HG03280 (cell line): ENCODE results near the gene POLN.
"Not testable (repeated sequence)": the region's sequence is repeated elsewhere in the genome, so short reads cannot be mapped to it uniquely, and the experiment has no call there.

Experiments used
- ATAC-seq: cut with Tn5 transposase; IDR thresholded peaks from one replicate; pipeline ENCODE4 v1.9.1; 2021; ENCODE audit warnings: mild to moderate bottlenecking, moderate library complexity; ENCODE audit not compliant: unreplicated experiment

The POLN gene

DNA sequence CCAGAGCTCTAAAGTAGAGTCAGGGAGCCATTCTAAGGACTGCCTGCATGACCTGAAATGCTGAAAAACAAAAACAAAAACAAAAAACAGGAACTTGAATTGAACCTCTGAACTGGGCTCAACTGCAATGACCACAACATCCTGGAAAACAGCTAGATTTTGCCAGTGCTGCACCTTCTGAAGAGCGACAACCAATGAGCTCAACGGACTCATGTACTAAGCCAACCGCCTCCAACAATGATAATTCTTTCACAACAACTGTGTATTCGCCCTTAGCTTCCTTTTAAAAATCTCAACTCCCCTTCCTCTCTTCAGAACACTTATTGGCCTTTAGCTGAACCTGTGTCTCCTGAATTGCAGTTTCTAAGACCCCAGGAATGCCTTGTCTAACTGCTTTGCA is 69.8 kb downstream of the POLN start:
- ATAC-seq, result no peak

DNA sequence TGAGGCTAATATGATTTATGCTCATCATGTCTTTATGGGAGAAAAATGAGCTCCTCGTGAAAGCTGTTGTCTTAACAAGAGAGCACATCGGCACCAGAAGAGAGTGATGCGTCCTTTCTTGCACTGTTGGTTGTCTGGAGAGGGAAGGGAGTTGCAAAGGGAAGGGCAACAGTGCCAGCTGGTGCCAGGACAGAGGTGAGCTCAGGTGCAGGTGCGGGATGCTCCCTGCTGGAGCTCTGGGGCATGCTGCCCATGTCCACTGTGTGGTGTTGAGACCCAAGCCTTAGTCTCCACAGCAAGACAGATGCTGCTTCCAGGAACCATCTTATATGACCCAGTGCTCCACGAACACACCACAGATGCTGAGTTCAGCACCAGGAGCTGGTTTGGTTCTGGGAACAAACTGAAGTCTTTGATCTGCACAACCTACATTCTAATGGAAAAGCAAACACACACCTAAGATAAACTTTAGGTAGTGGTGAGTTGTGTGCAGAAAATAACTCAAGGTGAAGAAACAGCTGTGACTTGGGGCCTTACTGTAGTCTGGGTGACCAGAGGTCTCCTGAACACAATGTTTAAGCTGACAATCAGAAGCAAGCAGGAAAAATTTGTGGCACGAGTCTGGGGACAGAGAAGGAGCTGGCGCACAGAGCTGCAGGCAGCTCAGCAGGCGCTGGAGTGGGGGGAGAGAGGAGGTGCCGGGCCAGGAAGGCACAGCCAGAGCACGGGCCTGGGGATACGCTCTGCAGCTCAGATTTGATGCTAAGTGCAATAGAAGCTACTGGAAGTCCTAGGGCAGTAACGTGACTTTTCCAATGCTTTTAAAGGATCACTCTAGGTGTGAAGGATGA is 73.2 kb downstream of the POLN start:
- no peak for ATAC-seq

DNA sequence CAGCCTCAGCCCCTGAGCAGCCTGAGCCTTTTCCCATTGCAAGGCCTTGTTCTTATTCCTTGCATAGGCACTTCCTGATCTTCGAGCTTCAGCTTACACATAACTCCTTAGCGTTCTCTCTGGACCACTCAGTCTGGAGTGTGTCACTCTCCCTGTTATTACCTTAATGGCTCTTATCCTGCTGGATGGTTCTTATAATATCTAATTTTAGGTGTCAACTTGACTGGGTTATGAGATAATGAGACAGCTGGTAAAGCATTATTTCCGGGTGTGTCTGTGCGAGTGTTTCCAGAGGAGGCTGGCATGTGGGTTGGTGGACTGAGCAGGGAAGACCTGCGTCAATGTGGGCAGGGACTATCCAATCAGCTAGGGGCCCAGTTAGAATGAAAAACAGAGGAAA is 75.7 kb downstream of the POLN start:
- no peak for ATAC-seq

DNA sequence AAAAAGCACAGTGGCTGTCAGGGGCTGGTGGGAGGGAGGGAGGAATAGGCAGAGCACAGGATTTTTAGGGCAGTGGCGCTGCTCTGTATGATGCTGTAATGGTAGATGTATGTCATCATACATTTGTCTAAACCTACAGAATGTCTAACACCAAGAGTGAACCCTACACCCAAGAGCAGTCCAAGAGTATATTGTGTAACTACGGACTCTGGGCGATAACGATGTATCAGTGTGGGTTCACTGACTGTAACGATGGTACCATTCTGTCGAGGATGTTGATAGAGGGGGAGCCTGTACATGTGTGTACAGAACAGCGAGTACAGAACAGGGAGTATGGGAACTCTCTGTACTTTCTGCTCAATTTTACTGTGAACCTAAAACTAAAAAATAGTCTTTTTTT is 76.5 kb downstream of the POLN start:
- no peak for ATAC-seq

DNA sequence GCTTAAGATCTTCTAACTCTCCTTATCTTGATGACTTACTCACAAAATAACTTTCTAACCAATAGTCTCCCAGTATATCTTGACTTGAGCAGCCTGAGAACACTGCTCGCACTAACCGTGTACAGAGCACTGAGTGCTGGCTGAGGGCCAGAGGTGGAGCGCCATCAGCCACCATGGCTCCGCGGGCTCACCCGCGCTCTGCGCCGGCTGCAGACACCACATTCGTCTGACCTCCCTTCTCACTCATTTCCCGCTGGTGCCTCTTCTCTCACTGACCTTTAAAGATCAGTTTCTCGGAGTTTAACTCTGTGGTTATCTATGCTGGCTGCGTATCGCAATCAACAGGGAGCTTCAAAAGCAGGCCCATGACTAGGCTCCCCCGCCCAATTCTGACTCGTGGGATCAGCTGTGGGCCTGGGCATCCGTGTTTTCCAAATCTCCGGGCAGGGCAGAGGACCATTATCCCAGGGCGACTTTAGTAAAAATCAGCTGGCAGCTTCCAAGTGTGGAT is 78.6 kb downstream of the POLN start:
- no peak for ATAC-seq

DNA sequence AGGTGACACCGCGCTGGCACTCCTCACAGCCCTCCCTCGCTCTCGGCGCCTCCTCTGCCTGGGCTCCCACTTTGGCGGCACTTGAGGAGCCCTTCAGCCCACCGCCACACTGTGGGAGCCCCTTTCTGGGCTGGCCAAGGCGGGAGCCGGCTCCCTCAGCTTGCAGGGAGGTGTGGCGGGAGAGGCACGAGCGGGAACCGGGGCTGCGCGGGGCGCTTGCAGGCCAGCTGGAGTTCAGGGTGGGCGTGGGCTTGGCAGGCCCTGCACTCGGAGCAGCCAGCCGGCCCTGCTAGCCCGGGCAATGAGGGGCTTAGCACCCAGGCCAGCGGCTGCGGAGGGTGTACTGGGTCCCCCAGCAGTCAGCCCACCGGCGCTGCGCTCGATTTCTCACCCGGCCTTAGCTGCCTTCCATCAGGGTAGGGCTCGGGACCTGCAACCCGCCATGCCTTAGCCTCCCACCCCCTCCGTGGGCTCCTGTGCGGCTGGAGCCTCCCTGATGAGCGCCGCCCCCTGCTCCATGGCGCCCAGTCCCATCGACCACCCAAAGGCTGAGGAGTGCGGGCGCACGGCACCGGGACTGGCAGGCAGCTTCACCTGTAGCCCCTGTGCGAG is 80.7 kb downstream of the POLN start:
- not testable (repeated sequence) for ATAC-seq

DNA sequence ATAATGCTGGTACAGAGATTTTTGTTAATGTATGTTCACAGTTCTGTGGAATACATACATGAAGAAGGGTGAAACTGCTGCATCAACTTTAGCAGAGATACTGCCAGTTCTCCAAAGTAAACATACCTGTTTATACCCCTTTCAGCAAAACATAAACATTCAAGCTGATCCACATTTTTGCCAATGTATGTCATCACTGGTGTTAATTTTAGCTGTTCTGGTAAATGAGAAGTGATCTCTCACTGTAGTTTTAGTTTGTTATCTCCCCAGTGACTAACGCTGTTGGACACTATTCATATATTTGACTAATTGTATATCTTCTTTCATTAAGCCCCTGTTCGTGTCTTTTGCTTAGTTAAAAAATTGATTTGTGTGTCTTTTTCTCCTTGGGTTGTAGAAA is 82.0 kb downstream of the POLN start:
- ATAC-seq, result no peak

DNA sequence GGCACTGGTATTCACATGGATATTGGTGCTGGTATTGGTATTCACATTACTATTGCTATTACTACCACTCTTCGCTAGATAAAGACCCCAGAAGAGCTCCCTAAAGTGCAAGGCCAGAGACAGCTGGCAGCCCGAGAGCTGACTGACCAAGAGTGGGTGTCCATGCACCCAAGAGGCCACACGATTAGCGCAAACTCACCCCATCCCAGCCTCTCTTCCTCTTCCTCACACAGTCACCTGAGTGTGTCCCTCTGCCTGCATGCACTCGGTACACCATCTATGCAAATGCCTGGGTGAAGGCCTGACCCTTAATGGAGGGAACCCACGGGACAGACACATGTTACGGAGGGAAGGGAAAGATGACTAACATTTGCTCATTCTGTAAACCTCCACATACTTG is 86.7 kb downstream of the POLN start:
- no peak for ATAC-seq

DNA sequence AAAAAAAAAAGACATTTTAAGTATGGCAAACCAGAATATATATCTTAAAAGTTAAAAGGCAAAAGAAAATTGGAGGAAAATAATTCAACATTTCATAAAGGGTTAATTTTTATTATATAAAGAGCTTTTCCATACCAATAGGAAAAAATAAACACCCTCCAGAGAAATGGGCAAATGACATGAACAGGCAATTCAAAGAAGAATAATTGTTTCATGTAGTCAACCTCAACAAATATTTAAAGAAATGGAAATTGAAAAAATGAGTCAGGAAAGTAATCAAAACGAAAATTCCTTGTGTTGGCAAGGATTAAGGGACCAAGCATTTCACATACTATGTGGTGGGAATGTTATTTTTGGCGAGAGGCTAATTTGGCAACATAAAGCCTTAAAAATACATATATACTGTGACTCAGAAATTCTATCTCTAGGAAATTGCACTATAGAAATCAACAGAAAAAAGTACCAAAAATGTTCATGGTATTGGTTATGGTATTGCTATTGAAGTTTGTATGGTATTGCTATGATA is 87.6 kb downstream of the POLN start:
- no peak for ATAC-seq

DNA sequence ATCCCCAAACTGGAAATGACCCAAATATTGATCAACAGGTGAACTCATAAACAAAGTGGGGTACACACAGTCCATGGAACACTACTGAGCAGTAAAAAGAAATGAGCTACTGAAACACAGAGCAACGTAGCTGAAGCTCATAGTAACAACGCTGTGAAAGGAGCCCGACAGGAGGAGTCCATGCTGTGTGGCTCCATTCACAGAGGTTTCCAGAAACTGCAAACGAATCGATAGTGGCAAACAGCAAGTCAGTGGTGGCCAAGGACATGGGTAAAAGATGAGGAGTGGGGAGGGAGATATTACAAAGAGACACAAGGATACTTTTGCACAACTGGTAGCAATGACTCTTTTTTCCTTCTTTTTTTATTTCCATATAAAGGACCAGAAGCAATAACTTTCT is 90.4 kb downstream of the POLN start:
- ATAC-seq, result no peak

DNA sequence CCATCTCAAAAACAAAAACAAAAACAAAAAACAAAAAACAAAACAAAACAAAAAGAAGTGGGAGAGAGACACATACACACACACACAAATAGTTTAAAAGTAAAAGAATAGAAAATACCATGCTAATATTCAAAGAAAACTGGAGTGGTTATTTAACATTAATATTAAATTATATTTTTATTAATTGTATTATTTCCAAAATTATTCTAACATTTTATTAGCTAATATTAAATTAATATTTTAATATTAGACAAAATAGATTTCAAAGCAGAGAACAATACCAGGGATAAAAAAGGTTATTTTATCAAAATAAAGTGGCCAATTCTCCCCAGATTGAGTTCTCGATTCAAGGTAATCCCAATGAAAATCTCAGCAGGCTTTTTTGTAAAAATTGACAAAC is 91.8 kb downstream of the POLN start:
- ATAC-seq, result no peak

DNA sequence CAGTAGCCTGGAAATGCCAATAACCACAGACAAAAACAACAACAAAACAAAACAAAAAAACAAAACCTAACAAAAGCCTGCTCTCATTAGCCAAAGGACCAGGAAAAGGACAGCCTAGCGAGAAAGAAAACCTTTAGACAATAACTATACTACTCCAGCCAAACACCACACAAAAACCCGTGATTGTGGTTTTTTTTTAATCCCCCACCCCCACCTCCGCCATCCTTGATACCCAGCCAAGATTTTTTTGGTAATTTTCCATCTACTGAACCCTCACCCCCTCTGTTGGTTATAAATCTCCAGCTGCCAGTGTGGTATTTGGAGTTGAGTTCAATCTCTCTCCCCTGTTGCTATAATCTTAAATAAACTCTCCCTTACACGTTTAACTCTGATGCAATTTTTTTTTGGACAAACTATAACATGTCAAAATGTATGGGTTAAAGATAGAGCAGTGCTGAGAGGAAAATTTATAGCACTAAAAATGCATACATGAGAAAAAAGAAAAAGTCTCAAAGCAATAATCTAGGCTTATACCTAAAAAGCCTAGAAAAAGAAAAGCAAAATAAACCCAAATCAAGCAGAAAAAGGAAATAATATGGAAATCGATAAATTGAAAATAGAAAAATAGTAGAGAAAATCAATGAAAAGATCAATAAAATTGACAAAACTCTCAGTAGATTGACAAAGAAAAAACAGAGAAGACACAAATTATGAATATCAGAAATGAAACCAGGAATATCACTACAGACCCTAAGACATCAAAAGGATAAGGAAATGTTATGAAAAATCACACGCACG is 99.1 kb downstream of the POLN start:
- no peak for ATAC-seq

DNA sequence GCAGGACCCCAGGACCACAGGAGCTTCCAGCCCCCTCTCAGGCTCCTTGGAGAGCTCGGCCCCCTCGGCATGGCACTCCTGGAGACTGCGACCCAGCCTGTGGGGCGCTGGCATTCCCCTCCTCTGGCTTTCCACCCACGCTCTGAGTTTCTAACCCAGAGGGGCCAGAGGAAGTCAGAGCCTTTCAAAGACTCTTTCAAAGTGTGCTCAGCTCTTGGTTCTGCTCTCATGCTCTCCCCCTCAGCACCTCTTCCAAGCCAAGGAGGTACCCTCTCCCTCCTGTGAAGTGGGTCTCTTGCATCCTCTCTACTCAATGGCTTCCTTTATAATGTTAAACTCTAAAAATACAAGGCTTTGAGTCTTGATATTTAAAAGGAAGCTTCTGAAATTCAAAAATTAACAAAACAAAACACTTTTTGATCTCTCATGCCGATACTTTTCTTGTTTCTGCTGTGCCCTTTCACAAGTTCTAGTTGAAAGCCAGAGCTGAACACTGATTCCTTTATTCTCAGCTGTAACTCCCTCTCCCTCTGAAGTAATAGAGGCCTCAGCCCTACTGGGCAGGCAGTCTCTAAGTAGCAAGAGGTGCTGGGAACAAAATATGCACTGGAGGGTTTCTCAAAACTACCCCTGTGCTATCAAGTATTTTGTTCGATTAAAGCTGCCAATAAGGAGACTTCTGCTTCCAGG is 100.0 kb downstream of the POLN start:
- ATAC-seq, result no peak

DNA sequence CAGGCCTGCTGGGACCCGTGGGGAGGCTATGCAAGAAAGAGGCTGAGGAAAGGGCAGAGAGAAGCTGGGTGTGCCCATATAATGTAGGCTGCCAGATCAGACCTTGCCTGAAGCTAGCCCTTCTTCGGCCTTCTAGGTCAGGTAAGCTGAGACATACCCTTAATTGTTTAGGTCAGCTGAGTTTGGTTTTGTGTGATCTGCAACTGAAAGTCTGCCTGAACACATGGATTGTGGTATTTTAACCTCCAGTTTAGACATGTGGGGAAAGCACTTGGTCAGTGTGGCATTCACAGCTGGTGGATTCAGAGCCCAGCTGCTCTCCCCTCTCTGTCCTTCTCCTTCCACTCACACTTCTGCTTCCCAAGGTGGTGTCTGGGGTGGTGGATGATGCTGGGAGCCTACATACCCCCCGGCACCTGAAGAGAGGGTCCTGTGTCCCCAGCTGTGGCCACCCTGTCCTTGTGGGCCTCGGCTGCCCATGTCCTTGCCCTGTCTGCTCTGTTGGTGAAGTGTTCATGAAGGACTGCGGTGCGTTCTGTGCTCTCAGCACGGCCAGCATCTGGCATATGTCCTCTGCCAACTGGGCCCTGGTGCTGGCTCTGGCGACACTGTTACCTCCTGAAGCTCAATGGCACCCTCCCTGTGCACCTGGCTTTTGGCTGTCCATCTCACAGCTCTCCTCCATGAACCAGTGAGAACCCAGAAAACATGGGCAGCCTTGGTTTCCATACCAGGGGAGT is 100.7 kb downstream of the POLN start:
- ATAC-seq, result no peak

DNA sequence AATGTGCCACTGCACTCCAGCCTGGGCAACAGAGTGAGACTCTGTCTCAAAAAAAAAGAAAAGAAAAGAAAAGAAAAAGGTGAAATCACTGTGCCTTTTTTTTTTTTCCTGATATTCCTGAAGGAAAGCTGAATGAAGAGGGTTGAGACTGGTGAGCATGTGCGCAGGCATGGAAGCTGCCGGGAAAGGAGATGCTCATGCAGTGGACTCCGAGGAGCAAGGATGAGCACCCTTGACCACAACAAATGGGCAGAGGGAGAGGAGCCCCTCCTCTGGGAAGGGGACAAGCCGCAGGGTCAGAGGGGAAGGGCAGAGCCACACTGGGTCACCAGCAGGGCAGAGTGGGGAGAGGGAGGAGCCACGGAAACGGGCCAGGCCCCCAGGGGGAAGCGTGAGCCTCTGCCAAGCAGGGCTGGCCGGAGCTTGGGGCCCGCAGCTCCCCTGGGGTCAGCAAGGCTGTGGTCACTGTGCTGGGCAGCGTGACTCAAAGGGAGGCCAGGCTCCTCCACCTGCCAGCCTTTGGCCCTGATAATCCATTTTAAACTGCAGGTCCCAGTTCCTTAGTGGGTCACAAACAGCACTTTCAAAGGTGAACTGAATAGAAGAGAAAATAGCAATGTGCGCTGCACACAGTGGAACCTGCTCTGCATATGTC is 102.9 kb downstream of the POLN start:
- ATAC-seq, result no peak

DNA sequence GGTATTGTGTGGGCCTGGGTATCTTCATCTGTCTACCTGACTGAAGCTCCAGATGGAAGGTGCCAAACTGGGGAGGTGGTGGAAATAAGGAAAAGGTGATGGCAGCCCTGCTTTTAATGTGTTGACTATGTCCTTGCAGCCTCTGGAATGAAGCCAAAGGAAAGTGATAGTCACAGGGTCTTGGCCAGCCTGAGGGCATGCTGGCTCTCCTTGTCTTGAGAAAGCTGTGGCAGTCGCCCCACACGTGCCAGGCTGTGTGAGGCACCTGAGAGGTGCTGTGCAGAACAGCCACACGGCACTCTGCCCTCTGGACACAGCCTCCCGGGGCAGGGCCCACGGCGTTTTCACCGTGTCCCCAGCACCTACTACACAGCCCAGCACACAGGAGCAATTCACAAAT is 105.2 kb downstream of the POLN start:
- ATAC-seq, result no peak

DNA sequence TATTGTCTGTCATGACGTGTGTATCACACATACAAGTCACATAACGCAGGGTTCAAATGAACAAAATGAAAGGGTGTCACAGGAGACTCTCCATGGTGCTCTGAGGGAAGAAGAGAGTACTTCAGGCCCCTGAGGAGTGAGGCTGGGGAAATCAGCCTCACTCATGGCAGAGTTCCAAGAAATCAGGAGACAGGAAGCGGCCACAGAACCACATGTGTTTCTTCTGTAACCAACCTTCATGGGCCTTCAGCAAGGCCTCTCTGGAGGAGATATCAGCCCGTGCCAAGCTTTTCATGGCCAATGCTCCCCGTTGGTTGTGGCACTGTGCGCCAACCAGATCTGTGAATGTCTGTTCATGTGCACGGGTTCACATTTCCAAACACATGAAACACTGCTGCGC is 106.8 kb downstream of the POLN start:
- no peak for ATAC-seq

DNA sequence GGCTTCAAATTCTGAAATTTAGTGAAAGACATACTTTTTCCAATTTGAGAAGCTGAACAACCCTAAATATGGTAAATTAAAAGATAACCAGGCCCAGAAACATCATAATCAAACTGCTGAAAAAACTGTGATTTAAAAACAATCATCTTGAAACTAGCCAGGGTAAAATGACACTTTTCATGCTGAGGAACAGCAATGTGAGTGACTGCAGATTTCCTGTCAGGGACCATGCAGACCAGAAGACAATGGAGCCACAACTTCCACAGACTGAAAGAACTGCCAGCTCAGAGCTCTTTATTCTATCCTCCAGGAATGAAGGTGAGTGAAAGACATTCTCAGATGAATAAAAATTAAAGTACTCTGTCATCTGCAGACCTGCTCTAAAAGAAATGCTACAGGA is 109.5 kb downstream of the POLN start:
- ATAC-seq, result no peak

DNA sequence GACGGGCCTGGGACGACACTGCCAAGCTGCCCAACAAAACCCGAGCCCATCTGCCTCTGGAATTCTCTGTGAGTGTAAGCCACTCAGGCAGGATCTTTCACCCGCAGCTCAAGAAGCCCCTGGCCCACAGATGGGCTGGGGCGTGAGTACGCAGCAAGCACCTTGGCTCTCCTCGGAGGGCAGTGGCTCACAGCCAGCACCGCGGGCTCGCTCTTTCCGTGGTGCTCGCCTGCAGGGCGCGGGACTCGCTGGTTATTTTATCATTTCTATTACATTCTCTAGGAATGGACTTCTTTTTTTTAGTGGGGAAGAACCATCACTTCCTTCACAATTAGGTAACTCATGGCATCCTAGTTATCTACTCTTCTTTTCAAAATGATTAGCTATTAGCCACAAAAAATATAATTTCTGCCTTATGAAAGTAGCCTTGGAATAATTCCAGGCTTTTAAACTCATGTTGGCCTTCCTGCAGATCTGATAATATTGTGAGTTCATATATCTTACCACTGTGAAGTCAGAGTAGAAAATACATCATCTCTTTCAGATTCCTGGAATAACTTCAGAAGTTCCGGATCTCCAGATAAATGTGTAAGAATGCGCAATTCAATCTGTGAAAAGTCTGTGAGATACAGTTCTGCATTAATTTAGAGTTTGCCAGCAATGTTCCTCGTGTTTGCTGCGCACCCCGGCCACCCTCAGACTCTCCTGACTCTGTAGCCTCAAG is 114.2 kb downstream of the POLN start:
- no peak for ATAC-seq
